ENCODE measurements around the gene ZFP90.

- TF ChIP-seq CTCF (IDR thresholded peaks at IDR 0.05 in 4 of 5, conservative IDR thresholded peaks at IDR 0.05 in 1 of 5) (no peak), POLR2A (IDR thresholded peaks at IDR 0.05) (no peak)
Observed at GRCh38 chr16:68553186-68553585, 14.1 kb downstream of the ZFP90 start.

Measured in gastrocnemius medialis (tissue), 4 donors.